Measurements from ENCODE around the gene C1orf21. TPM values are rescaled to one million over a fixed set of nuclear protein-coding genes. Genes with fewer than 3 reads are reported as not detected.

C1orf21 gene
- total RNA-seq, 4 donors from 2014 or later, result 106 to 206 (median 154) TPM

DNA sequence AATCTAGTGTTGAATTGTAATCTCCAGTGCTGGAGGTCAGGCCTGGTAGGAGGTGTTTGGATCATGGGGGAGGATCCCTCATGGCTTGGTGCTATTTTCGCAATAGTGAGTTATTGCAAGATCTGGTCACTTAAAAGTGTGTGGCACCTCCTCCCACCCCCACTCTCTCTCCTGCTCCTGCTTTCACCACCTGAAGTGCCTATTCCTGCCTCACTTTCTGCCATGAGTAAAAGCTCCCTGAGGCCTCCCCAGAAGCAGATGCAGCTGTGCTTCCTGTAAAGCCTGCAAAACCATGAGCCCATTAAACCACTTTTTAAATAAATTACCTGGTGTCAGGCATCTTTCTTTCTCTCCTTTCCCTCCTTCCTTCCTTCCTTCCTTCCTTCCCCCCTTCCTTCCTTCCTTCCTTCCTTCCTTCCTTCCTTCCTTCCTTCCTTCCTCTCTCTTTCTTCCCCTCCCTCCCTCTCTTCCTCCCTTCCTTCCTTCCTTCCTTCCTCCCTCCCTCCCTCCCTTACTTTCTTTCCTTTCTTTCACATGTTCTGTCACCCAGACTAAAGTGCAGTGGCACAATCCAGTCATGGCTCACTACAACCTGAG lies 172.4 kb downstream of the C1orf21 start:
- Histone ChIP-seq H3K27me3 (no peaks in the 10 kb centered on the region), H3K27ac (peak overlapping the region; percentile 91 to 97 (median 95)), H3K36me3 (no peaks in the 10 kb centered on the region), H3K4me1 (peaks cover 68 to 81% of the 10 kb centered on the region in 2 donors), H3K9me3 (no peaks in the 10 kb centered on the region), H3K4me3 (no peak overlapping the region)
- ATAC-seq, result peak in 1 of 2 donors; percentile 15
- TF ChIP-seq, protein P1, sequence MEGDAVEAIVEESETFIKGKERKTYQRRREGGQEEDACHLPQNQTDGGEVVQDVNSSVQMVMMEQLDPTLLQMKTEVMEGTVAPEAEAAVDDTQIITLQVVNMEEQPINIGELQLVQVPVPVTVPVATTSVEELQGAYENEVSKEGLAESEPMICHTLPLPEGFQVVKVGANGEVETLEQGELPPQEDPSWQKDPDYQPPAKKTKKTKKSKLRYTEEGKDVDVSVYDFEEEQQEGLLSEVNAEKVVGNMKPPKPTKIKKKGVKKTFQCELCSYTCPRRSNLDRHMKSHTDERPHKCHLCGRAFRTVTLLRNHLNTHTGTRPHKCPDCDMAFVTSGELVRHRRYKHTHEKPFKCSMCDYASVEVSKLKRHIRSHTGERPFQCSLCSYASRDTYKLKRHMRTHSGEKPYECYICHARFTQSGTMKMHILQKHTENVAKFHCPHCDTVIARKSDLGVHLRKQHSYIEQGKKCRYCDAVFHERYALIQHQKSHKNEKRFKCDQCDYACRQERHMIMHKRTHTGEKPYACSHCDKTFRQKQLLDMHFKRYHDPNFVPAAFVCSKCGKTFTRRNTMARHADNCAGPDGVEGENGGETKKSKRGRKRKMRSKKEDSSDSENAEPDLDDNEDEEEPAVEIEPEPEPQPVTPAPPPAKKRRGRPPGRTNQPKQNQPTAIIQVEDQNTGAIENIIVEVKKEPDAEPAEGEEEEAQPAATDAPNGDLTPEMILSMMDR (IDR thresholded peaks at IDR 0.05 in 4 of 5, conservative IDR thresholded peaks at IDR 0.05 in 1 of 5), result no peak
- TF ChIP-seq POLR2A (IDR thresholded peaks at IDR 0.05), result no peak
- intact Hi-C loops (cut with DNase I; ENCODE audit: low total_unique reads), result loop anchor here (2.0 to 10.0 kb wide), 3 partner anchors 72 to 484 kb away; no protein-coding TSS in a partner anchor
- peak in 1 of 2 donors; percentile 54 for DNase-seq
- in situ Hi-C loops (cut with MboI; ENCODE audit: low sequenced_read_pairs in 4 of 4), result loop anchor here in 3 of 4 donors (25.0 kb wide), 1 partner anchor 172 kb away; the partner anchor contains the start of gene C1orf21 (in 3 of the 3)

DNA sequence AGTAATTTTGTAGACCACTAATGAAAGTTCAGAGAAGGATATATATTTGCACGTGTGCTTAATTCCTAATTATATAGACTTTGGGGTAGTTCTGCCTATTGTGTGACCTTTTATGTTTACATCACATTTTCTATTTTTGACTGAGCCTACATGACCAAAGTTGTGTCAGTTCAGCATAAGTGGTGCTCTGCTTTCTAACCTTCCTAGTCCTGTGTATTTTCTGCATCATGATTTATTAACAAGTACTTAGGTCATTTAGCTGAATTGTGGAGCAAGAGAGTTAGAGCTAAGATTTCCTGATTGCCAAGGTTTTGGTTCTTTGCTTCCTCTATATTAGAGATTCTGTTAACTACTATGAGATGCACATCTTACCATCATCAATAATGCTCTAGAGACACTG lies 176.0 kb downstream of the C1orf21 start:
- Histone ChIP-seq H3K36me3 (no peaks in the 10 kb centered on the region), H3K27ac (peak overlapping the region; percentile 91 to 97 (median 95)), H3K4me1 (peaks cover 38 to 45% of the 10 kb centered on the region in 2 donors), H3K9me3 (no peaks in the 10 kb centered on the region), H3K27me3 (no peaks in the 10 kb centered on the region), H3K4me3 (no peak overlapping the region)
- no peak for DNase-seq
- no peak for TF ChIP-seq POLR2A (IDR thresholded peaks at IDR 0.05)
- TF ChIP-seq, protein P1 (IDR thresholded peaks at IDR 0.05 in 4 of 5, conservative IDR thresholded peaks at IDR 0.05 in 1 of 5), result no peak
- peak; percentile 73 to 85 for ATAC-seq
- intact Hi-C loops (cut with DNase I; ENCODE audit: low total_unique reads), result loop anchor here (2.0 to 5.0 kb wide), 4 partner anchors 71 to 321 kb away; no protein-coding TSS in a partner anchor
- in situ Hi-C loops (cut with MboI; ENCODE audit: low sequenced_read_pairs in 4 of 4), result loop anchor here (5.0 to 25.0 kb wide), 5 partner anchors 62 to 318 kb away; partner anchors contain the start of gene C1orf21 (in 4 of the 4)

DNA sequence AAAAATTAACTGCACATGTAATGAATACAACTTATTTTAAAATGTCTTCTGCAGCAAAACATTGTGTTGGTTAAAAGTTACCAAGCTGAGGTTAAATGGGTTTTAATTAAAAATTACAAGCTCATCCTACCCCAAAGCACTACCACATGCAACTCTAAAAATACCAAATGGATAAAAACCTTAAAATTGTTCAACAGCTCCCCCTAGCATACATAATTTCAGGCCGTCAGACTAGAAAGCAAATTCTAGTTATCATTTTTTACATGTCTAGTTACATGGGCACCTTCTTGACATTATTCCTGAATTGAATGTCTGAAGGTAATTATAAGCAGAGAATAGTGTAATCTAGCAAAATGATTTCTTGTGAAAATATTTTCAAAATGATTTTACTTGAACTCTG lies 176.5 kb downstream of the C1orf21 start:
- no peak for TF ChIP-seq POLR2A (IDR thresholded peaks at IDR 0.05)
- TF ChIP-seq, protein P1 (IDR thresholded peaks at IDR 0.05 in 4 of 5, conservative IDR thresholded peaks at IDR 0.05 in 1 of 5), result peak; percentile 31 to 62 (median 45)
- in situ Hi-C loops (cut with MboI; ENCODE audit: low sequenced_read_pairs in 4 of 4) (loop anchor here (5.0 to 25.0 kb wide), 5 partner anchors 61 to 319 kb away; partner anchors contain the start of gene C1orf21 (in 4 of the 4)), intact Hi-C loops (cut with DNase I; ENCODE audit: low total_unique reads) (loop anchor here (2.0 to 5.0 kb wide), 4 partner anchors 71 to 321 kb away; no protein-coding TSS in a partner anchor)
- H3K27ac ChIP-seq, result peak overlapping the region; percentile 91 to 97 (median 95)
- ATAC-seq, result no peak
- no peak overlapping the region for H3K4me3 ChIP-seq
- H3K27me3 ChIP-seq, result no peaks in the 10 kb centered on the region
- peaks cover 33 to 42% of the 10 kb centered on the region in 2 donors for H3K4me1 ChIP-seq
- H3K36me3 ChIP-seq, result no peaks in the 10 kb centered on the region
- no peaks in the 10 kb centered on the region for H3K9me3 ChIP-seq
- DNase-seq, result no peak

DNA sequence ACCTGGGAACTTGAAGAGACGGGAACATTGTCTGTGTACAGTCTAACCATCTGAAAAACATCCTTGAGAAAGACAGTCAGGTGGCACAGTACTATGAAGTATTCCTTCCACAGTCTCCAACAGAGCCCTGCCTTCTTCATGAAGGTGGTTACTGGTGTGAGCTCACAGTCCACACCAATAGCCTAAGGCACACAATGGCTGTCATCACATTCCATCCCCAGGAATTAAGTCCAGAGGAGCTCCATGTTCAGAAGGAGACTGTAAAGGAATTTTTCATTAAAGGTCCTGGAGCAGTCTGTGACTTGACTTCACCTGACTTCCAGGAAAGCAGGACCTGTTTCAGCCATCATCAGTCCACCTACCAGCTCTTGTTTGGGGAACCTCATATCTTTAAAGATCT lies 180.2 kb downstream of the C1orf21 start:
- intact Hi-C loops (cut with DNase I; ENCODE audit: low total_unique reads) (no loop called here), in situ Hi-C loops (cut with MboI; ENCODE audit: low sequenced_read_pairs in 4 of 4) (loop anchor here (10.0 to 25.0 kb wide), 4 partner anchors 58 to 322 kb away; partner anchors contain the start of gene C1orf21 (in 3 of the 4))
- Histone ChIP-seq H3K27me3 (no peaks in the 10 kb centered on the region), H3K27ac (peak overlapping the region in 1 of 4 donors; percentile 10), H3K36me3 (peaks cover 0 to 4% of the 10 kb centered on the region in 2 donors), H3K9me3 (no peaks in the 10 kb centered on the region), H3K4me3 (no peak overlapping the region), H3K4me1 (peaks cover 17 to 30% of the 10 kb centered on the region in 2 donors)
- DNase-seq, result no peak
- ATAC-seq, result no peak
- TF ChIP-seq POLR2A (IDR thresholded peaks at IDR 0.05), result no peak
- TF ChIP-seq, protein P1 (IDR thresholded peaks at IDR 0.05 in 4 of 5, conservative IDR thresholded peaks at IDR 0.05 in 1 of 5), result no peak

All from gastrocnemius medialis (tissue), 4 donors.